Left lung (tissue), 10 donors: ENCODE measurements around the gene MBNL3. TPM values are rescaled to one million over a fixed set of nuclear protein-coding genes. Genes with fewer than 3 reads are reported as not detected.
"Not testable (repeated sequence)": the region's sequence is repeated elsewhere in the genome, so short reads cannot be mapped to it uniquely, and the experiment has no call there.

Experiments
- ATAC-seq: fragments of 200-7000 bp; cut with Tn5 transposase; one replicate; pipeline ENCODE4 v1.9.1; 2020; ENCODE audit warnings: moderate library complexity
- DNase-seq, 4 donors: peaks; one replicate each; pipeline ENCODE4 v3.0.0-alpha.2; 2013 to 2020
- H3K27ac ChIP-seq, 2 donors: fragments of 200-600 bp; sonication (generic) in 1 of 2; one replicate each; pipeline versions ENCODE4 v1.5.0 to v1.8.0; 2020 to 2021
- H3K27me3 ChIP-seq, 2 donors: fragments of 200-600 bp; sonication (generic) in 1 of 2; one replicate each; pipeline versions ENCODE4 v1.5.0 to v1.8.0; 2020 to 2021
- H3K36me3 ChIP-seq, 2 donors: fragments of 200-600 bp; sonication (generic) in 1 of 2; one replicate each; pipeline versions ENCODE4 v1.5.0 to v1.8.0; 2020 to 2021
- H3K4me1 ChIP-seq, 2 donors: fragments of 200-600 bp; one replicate each; pipeline ENCODE4 v1.8.0; 2021
- H3K4me3 ChIP-seq, 2 donors: fragments of 200-600 bp; sonication (generic) in 1 of 2; one replicate each; pipeline versions ENCODE4 v1.5.0 to v1.8.0; 2020 to 2021; ENCODE audit warnings: mild to moderate bottlenecking in 1 of 2
- H3K9me3 ChIP-seq, 2 donors: fragments of 200-600 bp; sonication (generic) in 1 of 2; one replicate each; pipeline versions ENCODE4 v1.5.0 to v1.8.0; 2020 to 2021
- CTCF ChIP-seq, 2 donors: fragments of 200-600 bp; sonication (generic) in 1 of 2; IDR thresholded peaks; one replicate each; pipeline versions ENCODE4 v1.5.0 to v1.8.0; 2021; ENCODE audit warnings: antibody characterized with exemption in 2 of 2
- intact Hi-C, 2 donors: fragments of 100-400 bp; cut with DNase I; formaldehyde crosslinking; loops; one replicate each; pipeline versions ENCODE4 v1.11.2 to v1.14.2; 2022
- polyA plus RNA-seq, 6 donors: library from polyadenylated mRNA; unstranded; fragments of 120-200 nt; gene quantifications; one replicate each; pipeline ENCODE4 v1.2.1, GENCODE V29; 2013; ENCODE audit not compliant: insufficient read length in 6 of 6
- total RNA-seq, 2 donors: library from RNA; stranded (reverse); fragmentation: NEBNext Ultra II Directional; extraction: Animal tissue kit (Norgen Biotek cat#: 25700); gene quantifications; one replicate each; pipeline ENCODE4 v1.2.1, GENCODE V29; 2021
- donor health status: DM: no; HTN: yes; CAD: no.
- donor health status: DM: no; HTN: no; CAD: no.

MBNL3 gene
- total and polyA plus RNA-seq, 8 donors: 17.9 to 22.6 (median 20.6) TPM

GRCh38 chrX:132336172-132336571 lies 152.7 kb downstream of the MBNL3 start:
- H3K4me1 ChIP-seq: no peaks in the 10 kb centered on the region
- H3K36me3 ChIP-seq: no peaks in the 10 kb centered on the region
- H3K9me3 ChIP-seq: no peaks in the 10 kb centered on the region
- TF ChIP-seq CTCF (IDR thresholded peaks at IDR 0.05): no peak
- H3K27ac ChIP-seq: no peak overlapping the region
- peaks cover 0 to 3% of the 10 kb centered on the region in 2 donors for H3K27me3 ChIP-seq
- DNase-seq (no peak), ATAC-seq (no peak)
- H3K4me3 ChIP-seq: no peak overlapping the region
- intact Hi-C loops: no loop called here

GRCh38 chrX:132333351-132333750 lies 155.5 kb downstream of the MBNL3 start:
- no peak for TF ChIP-seq CTCF (IDR thresholded peaks at IDR 0.05)
- Histone ChIP-seq H3K4me1 (no peaks in the 10 kb centered on the region), H3K27ac (no peak overlapping the region), H3K27me3 (no peaks in the 10 kb centered on the region), H3K9me3 (no peaks in the 10 kb centered on the region), H3K36me3 (no peaks in the 10 kb centered on the region), H3K4me3 (no peak overlapping the region)
- intact Hi-C loops: no loop called here
- no peak for DNase-seq
- no peak for ATAC-seq

GRCh38 chrX:132331532-132331931 lies 157.3 kb downstream of the MBNL3 start:
- H3K36me3 ChIP-seq: no peaks in the 10 kb centered on the region
- no peak for ATAC-seq
- intact Hi-C loops: no loop called here

GRCh38 chrX:132331000-132331399 lies 157.8 kb downstream of the MBNL3 start:
- no peaks in the 10 kb centered on the region for H3K9me3 ChIP-seq
- no peak overlapping the region for H3K27ac ChIP-seq
- no peaks in the 10 kb centered on the region for H3K27me3 ChIP-seq
- H3K4me3 ChIP-seq: no peak overlapping the region
- H3K4me1 ChIP-seq: no peaks in the 10 kb centered on the region
- no peaks in the 10 kb centered on the region for H3K36me3 ChIP-seq
- no peak for DNase-seq
- intact Hi-C loops: no loop called here
- no peak for ATAC-seq
- TF ChIP-seq CTCF (IDR thresholded peaks at IDR 0.05): no peak

More at GRCh38 chrX:132331532-132331931, 157.3 kb downstream of the MBNL3 start:
- Histone ChIP-seq H3K4me3 (no peak overlapping the region), H3K9me3 (no peaks in the 10 kb centered on the region), H3K27me3 (no peaks in the 10 kb centered on the region), H3K27ac (no peak overlapping the region), H3K4me1 (no peaks in the 10 kb centered on the region)
- no peak for TF ChIP-seq CTCF (IDR thresholded peaks at IDR 0.05)
- DNase-seq: no peak

GRCh38 chrX:132330156-132330729 lies 158.6 kb downstream of the MBNL3 start:
- intact Hi-C loops: no loop called here
- ATAC-seq (no peak), DNase-seq (no peak)
- H3K9me3 ChIP-seq: no peaks in the 10 kb centered on the region
- no peaks in the 10 kb centered on the region for H3K27me3 ChIP-seq
- no peak for TF ChIP-seq CTCF (IDR thresholded peaks at IDR 0.05)
- no peak overlapping the region for H3K27ac ChIP-seq
- no peaks in the 10 kb centered on the region for H3K4me1 ChIP-seq
- no peak overlapping the region for H3K4me3 ChIP-seq
- H3K36me3 ChIP-seq: no peaks in the 10 kb centered on the region

- ATAC-seq, H3K9me3 ChIP-seq, intact Hi-C loops, H3K27ac ChIP-seq, H3K36me3 ChIP-seq, H3K4me1 ChIP-seq, DNase-seq, H3K4me3 ChIP-seq, H3K27me3 ChIP-seq: not testable (repeated sequence)
Measured at GRCh38 chrX:132326960-132327359, 161.9 kb downstream of the MBNL3 start.
